DND-41 (cell line): ENCODE results near the gene WNK3.

Experiments
- ATAC-seq: fragments of 200-7000 bp; cut with Tn5 transposase; 3 replicates; pipeline ENCODE4 v1.9.1; 2021; ENCODE audit warnings: low read depth; ENCODE audit not compliant: insufficient read depth
- DNase-seq: peaks from one replicate; pipeline ENCODE4 v3.0.0-alpha.2; 2020
- H2AFZ ChIP-seq: 2 replicates; pipeline ENCODE4 v1.6.0; 2012; ENCODE audit warnings: low read depth, low read length
- H3K27ac ChIP-seq: 2 replicates; pipeline ENCODE4 v1.5.1; 2012; ENCODE audit warnings: low read length, inconsistent platforms
- H3K27me3 ChIP-seq: fragments of 200-600 bp; sonication (generic); 2 replicates; pipeline ENCODE4 v1.6.0; 2012; ENCODE audit warnings: low read length, mild to moderate bottlenecking, inconsistent platforms; ENCODE audit not compliant: insufficient read depth, poor library complexity
- H3K36me3 ChIP-seq: 2 replicates; pipeline ENCODE4 v1.5.1; 2012; ENCODE audit warnings: low read length, inconsistent platforms; ENCODE audit not compliant: insufficient read depth
- H3K4me1 ChIP-seq: 2 replicates; pipeline ENCODE4 v1.5.1; 2012; ENCODE audit warnings: mild to moderate bottlenecking, low read length; ENCODE audit not compliant: insufficient read depth
- H3K4me2 ChIP-seq: 2 replicates; pipeline ENCODE4 v1.6.0; 2012; ENCODE audit warnings: mild to moderate bottlenecking, moderate library complexity, low read length, inconsistent platforms; ENCODE audit not compliant: insufficient read depth
- H3K4me3 ChIP-seq, 2 experiments: fragments of 200-600 bp in 1 of 2; shearing (Covaris generic) in 1 of 2; 2 replicates each; pipeline ENCODE4 v1.5.1; 2012 to 2016; ENCODE audit warnings: inconsistent platforms in 2 of 2, low read length in 2 of 2, mild to moderate bottlenecking in 2 of 2, low read depth in 1 of 2, moderate library complexity in 1 of 2
- H3K79me2 ChIP-seq: 2 replicates; pipeline ENCODE4 v1.6.0; 2012; ENCODE audit warnings: low read length, inconsistent platforms; ENCODE audit not compliant: insufficient read depth
- H3K9ac ChIP-seq: 2 replicates; pipeline ENCODE4 v1.6.0; 2012; ENCODE audit warnings: low read depth, mild to moderate bottlenecking, inconsistent platforms, low read length, moderate library complexity
- H3K9me3 ChIP-seq: 2 replicates; pipeline ENCODE4 v1.5.1; 2012; ENCODE audit warnings: low read length, moderate library complexity, mild to moderate bottlenecking, inconsistent platforms; ENCODE audit not compliant: insufficient read depth, severe bottlenecking
- H4K20me1 ChIP-seq: 2 replicates; pipeline ENCODE4 v1.6.0; 2012; ENCODE audit warnings: low read length; ENCODE audit not compliant: insufficient read depth
- EZH2 ChIP-seq: IDR thresholded peaks from 3 replicates; pipeline ENCODE4 v1.6.1; 2012; ENCODE audit warnings: borderline replicate concordance, low read depth, mild to moderate bottlenecking, moderate library complexity, low read length, inconsistent platforms; ENCODE audit not compliant: severe bottlenecking
- TF ChIP-seq, protein P1 (sequence below): IDR thresholded peaks from 2 replicates; pipeline ENCODE4 v1.5.1; 2012; ENCODE audit warnings: borderline replicate concordance, low read length, moderate library complexity, mild to moderate bottlenecking; ENCODE audit not compliant: poor library complexity, severe bottlenecking; ENCODE audit errors: extremely low read depth

WNK3 gene

DNA sequence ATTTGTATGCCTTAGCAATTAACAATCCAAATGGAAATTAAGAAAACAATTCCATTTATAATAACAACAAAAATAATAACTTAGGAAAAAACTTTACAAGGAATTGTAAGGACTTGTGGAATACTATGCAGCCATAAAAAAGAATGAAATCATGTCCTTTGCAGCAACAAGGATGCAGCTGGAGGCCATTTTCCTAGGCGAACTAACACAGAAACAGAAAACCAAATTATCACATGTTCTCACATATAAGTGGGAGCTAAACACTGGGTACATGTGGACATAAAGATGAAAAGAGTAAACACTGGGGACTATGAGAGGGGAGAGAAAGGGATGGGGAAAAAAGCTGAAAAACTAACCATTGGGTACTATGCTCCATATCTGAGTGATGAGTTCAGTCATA lies 77.4 kb downstream of the WNK3 start:
- H3K27me3 ChIP-seq: no peaks in the 10 kb centered on the region
- no peaks in the 10 kb centered on the region for H3K4me1 ChIP-seq
- no peak for ATAC-seq
- no peak overlapping the region for H3K4me2 ChIP-seq
- H3K79me2 ChIP-seq: no peaks in the 10 kb centered on the region
- no peaks in the 10 kb centered on the region for H3K36me3 ChIP-seq
- no peak overlapping the region for H2AFZ ChIP-seq
- no peak for TF ChIP-seq EZH2
- TF ChIP-seq, protein P1, sequence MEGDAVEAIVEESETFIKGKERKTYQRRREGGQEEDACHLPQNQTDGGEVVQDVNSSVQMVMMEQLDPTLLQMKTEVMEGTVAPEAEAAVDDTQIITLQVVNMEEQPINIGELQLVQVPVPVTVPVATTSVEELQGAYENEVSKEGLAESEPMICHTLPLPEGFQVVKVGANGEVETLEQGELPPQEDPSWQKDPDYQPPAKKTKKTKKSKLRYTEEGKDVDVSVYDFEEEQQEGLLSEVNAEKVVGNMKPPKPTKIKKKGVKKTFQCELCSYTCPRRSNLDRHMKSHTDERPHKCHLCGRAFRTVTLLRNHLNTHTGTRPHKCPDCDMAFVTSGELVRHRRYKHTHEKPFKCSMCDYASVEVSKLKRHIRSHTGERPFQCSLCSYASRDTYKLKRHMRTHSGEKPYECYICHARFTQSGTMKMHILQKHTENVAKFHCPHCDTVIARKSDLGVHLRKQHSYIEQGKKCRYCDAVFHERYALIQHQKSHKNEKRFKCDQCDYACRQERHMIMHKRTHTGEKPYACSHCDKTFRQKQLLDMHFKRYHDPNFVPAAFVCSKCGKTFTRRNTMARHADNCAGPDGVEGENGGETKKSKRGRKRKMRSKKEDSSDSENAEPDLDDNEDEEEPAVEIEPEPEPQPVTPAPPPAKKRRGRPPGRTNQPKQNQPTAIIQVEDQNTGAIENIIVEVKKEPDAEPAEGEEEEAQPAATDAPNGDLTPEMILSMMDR: no peak
- H3K9ac ChIP-seq: no peak overlapping the region
- H3K4me3 ChIP-seq: no peak overlapping the region
- no peaks in the 10 kb centered on the region for H3K9me3 ChIP-seq
- no peak overlapping the region for H3K27ac ChIP-seq
- no peaks in the 10 kb centered on the region for H4K20me1 ChIP-seq
- DNase-seq: no peak

DNA sequence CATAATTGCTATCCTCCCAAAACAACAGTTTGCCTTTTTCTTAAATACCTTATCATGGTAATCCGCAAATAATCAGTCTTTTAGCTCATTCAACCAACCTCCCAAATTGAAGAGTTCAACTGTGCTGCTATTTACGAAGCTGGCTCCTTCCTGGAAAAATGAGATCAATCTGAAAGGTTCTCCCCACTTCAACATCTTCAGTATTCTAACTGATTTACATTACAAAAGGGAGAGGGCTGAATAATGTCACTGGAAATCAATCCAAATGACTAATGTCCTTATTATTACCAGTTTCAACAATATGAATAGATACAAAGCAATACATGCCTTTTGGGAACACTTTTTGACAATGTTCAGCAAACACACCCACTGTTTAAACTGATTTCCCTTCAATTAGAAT lies 86.2 kb downstream of the WNK3 start:
- Histone ChIP-seq H3K79me2 (no peaks in the 10 kb centered on the region), H3K27ac (no peak overlapping the region), H3K4me2 (no peak overlapping the region), H3K9ac (no peak overlapping the region), H3K9me3 (no peaks in the 10 kb centered on the region), H3K36me3 (no peaks in the 10 kb centered on the region), H3K27me3 (no peaks in the 10 kb centered on the region), H3K4me3 (no peak overlapping the region), H3K4me1 (no peaks in the 10 kb centered on the region), H2AFZ (no peak overlapping the region), H4K20me1 (no peaks in the 10 kb centered on the region)
- no peak for TF ChIP-seq EZH2
- TF ChIP-seq, protein P1: no peak
- no peak for ATAC-seq
- DNase-seq: no peak

DNA sequence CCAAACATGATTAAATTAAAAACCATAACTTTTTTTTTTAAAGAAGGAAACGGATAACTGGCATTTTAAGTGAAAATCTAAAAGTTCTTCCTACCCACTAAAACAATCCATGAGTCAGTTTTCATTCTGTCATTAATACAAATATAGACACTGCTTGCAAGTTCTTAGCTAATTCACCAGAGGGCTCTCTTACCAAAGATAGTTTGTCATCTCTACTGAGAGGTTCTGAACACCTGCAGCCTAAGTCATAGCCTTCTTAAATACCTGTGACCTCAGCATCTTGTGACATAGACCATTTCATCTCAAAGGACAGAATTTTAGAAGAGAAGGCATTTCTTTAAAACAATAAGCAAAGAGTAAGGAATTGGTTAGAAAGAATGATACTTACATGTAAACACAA lies 109.5 kb downstream of the WNK3 start:
- no peaks in the 10 kb centered on the region for H3K9me3 ChIP-seq
- H3K9ac ChIP-seq: no peak overlapping the region
- no peaks in the 10 kb centered on the region for H4K20me1 ChIP-seq
- no peak overlapping the region for H3K4me2 ChIP-seq
- H3K4me1 ChIP-seq: no peaks in the 10 kb centered on the region
- TF ChIP-seq, protein P1: peak; percentile 42
- TF ChIP-seq EZH2: no peak
- H3K36me3 ChIP-seq: no peaks in the 10 kb centered on the region
- no peak overlapping the region for H3K4me3 ChIP-seq
- H3K27me3 ChIP-seq: no peaks in the 10 kb centered on the region
- no peak for DNase-seq
- H2AFZ ChIP-seq: no peak overlapping the region
- no peak for ATAC-seq
- no peaks in the 10 kb centered on the region for H3K79me2 ChIP-seq
- no peak overlapping the region for H3K27ac ChIP-seq

DNA sequence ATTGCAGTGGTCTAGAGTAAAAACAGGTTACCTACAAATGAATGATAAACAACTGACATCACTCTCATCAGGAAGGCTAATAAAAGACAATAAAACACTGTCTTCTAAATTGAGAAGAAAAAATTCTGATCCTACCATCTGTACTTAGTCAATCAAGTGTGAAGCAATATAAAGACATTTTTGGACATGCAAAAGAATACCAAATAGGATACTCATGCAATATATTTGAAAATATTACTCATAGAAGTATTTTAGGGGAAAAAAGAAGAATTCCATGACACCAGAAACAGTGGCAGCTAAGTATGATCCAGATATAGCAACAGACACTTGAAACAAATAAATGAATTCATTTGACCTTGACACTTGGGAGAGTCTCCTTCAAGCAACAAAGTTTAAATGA lies 111.0 kb downstream of the WNK3 start:
- Histone ChIP-seq H3K79me2 (no peaks in the 10 kb centered on the region), H3K9me3 (no peaks in the 10 kb centered on the region), H3K9ac (no peak overlapping the region), H3K4me3 (no peak overlapping the region), H3K36me3 (no peaks in the 10 kb centered on the region), H2AFZ (no peak overlapping the region), H3K27ac (no peak overlapping the region), H3K4me2 (no peak overlapping the region), H4K20me1 (no peaks in the 10 kb centered on the region), H3K4me1 (no peaks in the 10 kb centered on the region), H3K27me3 (no peaks in the 10 kb centered on the region)
- no peak for ATAC-seq
- TF ChIP-seq EZH2: no peak
- TF ChIP-seq, protein P1: no peak
- DNase-seq: no peak
